Measurements from ENCODE around the gene TST. TPM values are rescaled to one million over a fixed set of nuclear protein-coding genes. Genes with fewer than 3 reads are reported as not detected.

TST gene
- total and polyA plus RNA-seq, 10 of the 15 experiments (the other 5 are each of a cell fraction or from before 2014, with no cell fraction given): 2.4 to 24.6 (median 10.4) TPM

DNA sequence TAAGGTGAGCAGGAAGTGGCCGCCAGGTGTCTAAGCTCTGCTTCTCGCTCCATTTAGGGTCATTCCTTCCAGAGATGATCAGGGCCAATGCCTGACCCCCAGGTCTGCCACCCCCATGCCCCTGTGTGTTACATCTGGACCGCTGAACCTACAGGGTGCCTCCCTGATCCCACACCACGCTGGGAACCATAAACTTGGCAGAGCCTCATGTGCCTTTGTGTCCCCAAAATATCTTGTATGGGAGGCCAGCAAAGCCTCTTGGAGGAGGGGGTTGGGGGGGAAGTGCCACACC is 3.7 kb downstream of the TST start:
- Histone ChIP-seq H2AFZ (ENCODE audit: control insufficient read depth, low read depth, low read length) (no peak overlapping the region), H3K4me3 (no peak overlapping the region), H3K36me3 (ENCODE audit: control insufficient read depth in 2 of 2, insufficient read depth in 2 of 2, low read length in 1 of 2) (no peaks in the 10 kb centered on the region), H3K4me2 (ENCODE audit: control insufficient read depth, insufficient read depth) (no peak overlapping the region), H4K20me1 (ENCODE audit: control insufficient read depth, insufficient read depth) (no peaks in the 10 kb centered on the region), H3K9me3 (replicated peaks; ENCODE audit: control insufficient read depth, insufficient read depth, low read length) (no peaks in the 10 kb centered on the region), H3K27ac (ENCODE audit: control insufficient read depth, insufficient read depth) (no peak overlapping the region), H3K9ac (ENCODE audit: control insufficient read depth, insufficient read depth, low read length) (no peak overlapping the region), H3K4me1 (ENCODE audit: control insufficient read depth, insufficient read depth, low read length) (peaks cover 2% of the 10 kb centered on the region; the same call in 1 of the 2 replicates), H3K27me3 (replicated peaks in 1 of 2; ENCODE audit: control insufficient read depth in 2 of 2, insufficient read depth in 2 of 2, low read length in 1 of 2) (no peaks in the 10 kb centered on the region), H3K79me2 (ENCODE audit: control insufficient read depth, insufficient read depth, low read length) (peaks cover 2% of the 10 kb centered on the region; the same call in 1 of the 2 replicates)
- FAIRE-seq: no peak
- BruUV-seq (replicated peaks): no TSS peak
- in situ Hi-C loops (cut with MboI): no loop called here
- CTCF ChIA-PET: interaction anchor here (1.6 kb wide), 1 partner anchor 38 kb away, joined by 3 read pairs; no protein-coding TSS in a partner anchor
- no peak for TF ChIP-seq YBX1 (IDR thresholded peaks at IDR 0.05)
- no peak for TF ChIP-seq LARP7 (IDR thresholded peaks at IDR 0.05)
- TF ChIP-seq, protein P1, sequence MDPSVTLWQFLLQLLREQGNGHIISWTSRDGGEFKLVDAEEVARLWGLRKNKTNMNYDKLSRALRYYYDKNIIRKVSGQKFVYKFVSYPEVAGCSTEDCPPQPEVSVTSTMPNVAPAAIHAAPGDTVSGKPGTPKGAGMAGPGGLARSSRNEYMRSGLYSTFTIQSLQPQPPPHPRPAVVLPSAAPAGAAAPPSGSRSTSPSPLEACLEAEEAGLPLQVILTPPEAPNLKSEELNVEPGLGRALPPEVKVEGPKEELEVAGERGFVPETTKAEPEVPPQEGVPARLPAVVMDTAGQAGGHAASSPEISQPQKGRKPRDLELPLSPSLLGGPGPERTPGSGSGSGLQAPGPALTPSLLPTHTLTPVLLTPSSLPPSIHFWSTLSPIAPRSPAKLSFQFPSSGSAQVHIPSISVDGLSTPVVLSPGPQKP (IDR thresholded peaks at IDR 0.05; ENCODE audit: low read depth, low read length): no peak
- TF ChIP-seq ETV6 (conservative IDR thresholded peaks at IDR 0.05 in 1 of 2, IDR thresholded peaks at IDR 0.05 in 1 of 2; ENCODE audit: borderline replicate concordance in 1 of 2, low read depth in 1 of 2): no peak
- no peak for TF ChIP-seq GATAD2B (conservative IDR thresholded peaks at IDR 0.05; ENCODE audit: low read depth)
- TF ChIP-seq, protein P2, sequence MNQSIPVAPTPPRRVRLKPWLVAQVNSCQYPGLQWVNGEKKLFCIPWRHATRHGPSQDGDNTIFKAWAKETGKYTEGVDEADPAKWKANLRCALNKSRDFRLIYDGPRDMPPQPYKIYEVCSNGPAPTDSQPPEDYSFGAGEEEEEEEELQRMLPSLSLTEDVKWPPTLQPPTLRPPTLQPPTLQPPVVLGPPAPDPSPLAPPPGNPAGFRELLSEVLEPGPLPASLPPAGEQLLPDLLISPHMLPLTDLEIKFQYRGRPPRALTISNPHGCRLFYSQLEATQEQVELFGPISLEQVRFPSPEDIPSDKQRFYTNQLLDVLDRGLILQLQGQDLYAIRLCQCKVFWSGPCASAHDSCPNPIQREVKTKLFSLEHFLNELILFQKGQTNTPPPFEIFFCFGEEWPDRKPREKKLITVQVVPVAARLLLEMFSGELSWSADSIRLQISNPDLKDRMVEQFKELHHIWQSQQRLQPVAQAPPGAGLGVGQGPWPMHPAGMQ (IDR thresholded peaks at IDR 0.05; ENCODE audit: borderline replicate concordance): no peak
- TF ChIP-seq POLR2AphosphoS5 (IDR thresholded peaks at IDR 0.05; ENCODE audit: low read length): no peak
- no peak for TF ChIP-seq KLF5 (IDR thresholded peaks at IDR 0.05; ENCODE audit: partially characterized antibody)
- no peak for TF ChIP-seq RAD51 (IDR thresholded peaks at IDR 0.05)
- TF ChIP-seq FOXM1 (IDR thresholded peaks at IDR 0.05; ENCODE audit: low read depth, low read length): no peak
- TF ChIP-seq RBBP5 (conservative IDR thresholded peaks at IDR 0.05): no peak
- TF ChIP-seq NFXL1 (IDR thresholded peaks at IDR 0.05; ENCODE audit: borderline replicate concordance): no peak
- TF ChIP-seq CREM (IDR thresholded peaks at IDR 0.05; ENCODE audit: low read depth): no peak
- TF ChIP-seq, protein P3, sequence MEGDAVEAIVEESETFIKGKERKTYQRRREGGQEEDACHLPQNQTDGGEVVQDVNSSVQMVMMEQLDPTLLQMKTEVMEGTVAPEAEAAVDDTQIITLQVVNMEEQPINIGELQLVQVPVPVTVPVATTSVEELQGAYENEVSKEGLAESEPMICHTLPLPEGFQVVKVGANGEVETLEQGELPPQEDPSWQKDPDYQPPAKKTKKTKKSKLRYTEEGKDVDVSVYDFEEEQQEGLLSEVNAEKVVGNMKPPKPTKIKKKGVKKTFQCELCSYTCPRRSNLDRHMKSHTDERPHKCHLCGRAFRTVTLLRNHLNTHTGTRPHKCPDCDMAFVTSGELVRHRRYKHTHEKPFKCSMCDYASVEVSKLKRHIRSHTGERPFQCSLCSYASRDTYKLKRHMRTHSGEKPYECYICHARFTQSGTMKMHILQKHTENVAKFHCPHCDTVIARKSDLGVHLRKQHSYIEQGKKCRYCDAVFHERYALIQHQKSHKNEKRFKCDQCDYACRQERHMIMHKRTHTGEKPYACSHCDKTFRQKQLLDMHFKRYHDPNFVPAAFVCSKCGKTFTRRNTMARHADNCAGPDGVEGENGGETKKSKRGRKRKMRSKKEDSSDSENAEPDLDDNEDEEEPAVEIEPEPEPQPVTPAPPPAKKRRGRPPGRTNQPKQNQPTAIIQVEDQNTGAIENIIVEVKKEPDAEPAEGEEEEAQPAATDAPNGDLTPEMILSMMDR (IDR thresholded peaks at IDR 0.05 in 2 of 3, conservative IDR thresholded peaks at IDR 0.05 in 1 of 3; ENCODE audit: control insufficient read depth in 2 of 3, extremely low read depth in 1 of 3, insufficient read depth in 1 of 3, low read depth in 3 of 3, low read length in 3 of 3): no peak
- no peak for TF ChIP-seq EGR1 (IDR thresholded peaks at IDR 0.05; ENCODE audit: borderline replicate concordance in 1 of 2, low read depth in 2 of 2, low read length in 2 of 2)
- no peak for TF ChIP-seq EP300 (IDR thresholded peaks at IDR 0.05; ENCODE audit: borderline replicate concordance in 1 of 2, control insufficient read depth in 1 of 2, low read depth in 2 of 2, low read length in 2 of 2)
- intact Hi-C loops (cut with micrococcal nuclease; ENCODE audit: unreplicated experiment): no loop called here
- RAD21 ChIA-PET (ENCODE audit: unreplicated experiment): no interaction called here
- no peak for ATAC-seq
- no peak for DNase-seq (ENCODE audit: low read depth, low spot score)
- 54% methylated on average over 4 of the region's 4 CpGs for WGBS (ENCODE audit: insufficient coverage, insufficient replicate concordance, low lambda C conversion rate, missing lambda C conversion rate)
- SMC1A ChIA-PET (ENCODE audit: uncharacterized antibody, unreplicated experiment): interaction anchor here (1.2 kb wide), 1 partner anchor 28 kb away, joined by 4 read pairs; no protein-coding TSS in a partner anchor
- POLR2A ChIA-PET: no interaction called here
